ENCODE results near the gene FEM1B.

Gene FEM1B

GRCh38 chr15:68330416-68330815, 52.9 kb downstream of the FEM1B start:
- Mint-ChIP-seq H3K36me3 (ENCODE audit: low read depth) (no peaks in the 10 kb centered on the region), H3K27ac (no peak overlapping the region), H3K9me3 (no peaks in the 10 kb centered on the region), H3K4me1 (peaks cover 29% of the 10 kb centered on the region), H3K4me3 (no peak overlapping the region), H3K27me3 (peaks cover 9% of the 10 kb centered on the region)
- no peak for DNase-seq
- no peak for ATAC-seq

DNA sequence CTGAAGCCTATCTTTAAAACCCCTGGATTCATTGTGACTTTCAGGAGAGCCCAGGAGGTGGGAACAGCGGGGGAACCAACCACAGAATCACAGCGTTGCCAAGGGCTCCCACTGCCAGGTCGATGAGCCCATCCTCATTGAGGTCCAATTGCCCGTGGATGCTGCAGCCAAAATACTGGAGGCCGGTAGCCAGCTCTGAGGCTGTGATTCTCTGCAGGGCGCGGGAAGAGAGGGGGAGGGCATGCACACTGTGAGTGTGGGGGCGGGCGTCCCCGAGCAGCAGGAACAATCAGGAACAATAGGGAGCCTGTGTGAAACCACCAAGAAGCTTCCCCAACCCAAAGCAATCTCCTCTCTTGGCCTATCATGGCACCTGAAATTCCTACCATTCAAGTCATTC, 53.4 kb downstream of the FEM1B start:
- peaks cover 9% of the 10 kb centered on the region for H3K27me3 Mint-ChIP-seq
- H3K4me1 Mint-ChIP-seq: peaks cover 29% of the 10 kb centered on the region
- DNase-seq (no peak), ATAC-seq (no peak)
- no peaks in the 10 kb centered on the region for H3K36me3 Mint-ChIP-seq (ENCODE audit: low read depth)
- H3K27ac Mint-ChIP-seq: no peak overlapping the region
- H3K4me3 Mint-ChIP-seq: no peak overlapping the region
- H3K9me3 Mint-ChIP-seq: no peaks in the 10 kb centered on the region

DNA sequence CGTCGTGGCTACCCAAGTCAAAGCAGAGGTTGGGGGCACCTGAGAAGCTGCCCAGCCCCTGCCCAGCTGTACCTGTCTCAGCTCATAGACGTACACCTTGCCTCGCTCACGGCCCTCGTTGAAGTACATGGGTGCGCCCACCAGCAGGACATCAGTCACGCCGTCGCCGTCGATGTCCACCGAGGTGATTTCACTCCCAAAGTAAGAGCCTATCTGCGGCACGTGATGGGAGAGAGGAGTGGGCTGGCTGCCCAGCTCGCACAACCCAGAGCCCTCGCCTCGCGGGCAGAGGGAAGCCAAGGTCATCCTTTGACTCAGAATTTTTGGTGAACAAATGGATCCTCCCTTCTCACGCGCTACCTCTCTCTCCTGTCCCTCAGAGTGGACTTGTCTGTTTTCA, 54.7 kb downstream of the FEM1B start:
- Mint-ChIP-seq H3K4me3 (no peak overlapping the region), H3K36me3 (ENCODE audit: low read depth) (no peaks in the 10 kb centered on the region), H3K27ac (no peak overlapping the region), H3K4me1 (peaks cover 19% of the 10 kb centered on the region), H3K27me3 (peaks cover 7% of the 10 kb centered on the region), H3K9me3 (no peaks in the 10 kb centered on the region)
- ATAC-seq (no peak), DNase-seq (no peak)

DNA sequence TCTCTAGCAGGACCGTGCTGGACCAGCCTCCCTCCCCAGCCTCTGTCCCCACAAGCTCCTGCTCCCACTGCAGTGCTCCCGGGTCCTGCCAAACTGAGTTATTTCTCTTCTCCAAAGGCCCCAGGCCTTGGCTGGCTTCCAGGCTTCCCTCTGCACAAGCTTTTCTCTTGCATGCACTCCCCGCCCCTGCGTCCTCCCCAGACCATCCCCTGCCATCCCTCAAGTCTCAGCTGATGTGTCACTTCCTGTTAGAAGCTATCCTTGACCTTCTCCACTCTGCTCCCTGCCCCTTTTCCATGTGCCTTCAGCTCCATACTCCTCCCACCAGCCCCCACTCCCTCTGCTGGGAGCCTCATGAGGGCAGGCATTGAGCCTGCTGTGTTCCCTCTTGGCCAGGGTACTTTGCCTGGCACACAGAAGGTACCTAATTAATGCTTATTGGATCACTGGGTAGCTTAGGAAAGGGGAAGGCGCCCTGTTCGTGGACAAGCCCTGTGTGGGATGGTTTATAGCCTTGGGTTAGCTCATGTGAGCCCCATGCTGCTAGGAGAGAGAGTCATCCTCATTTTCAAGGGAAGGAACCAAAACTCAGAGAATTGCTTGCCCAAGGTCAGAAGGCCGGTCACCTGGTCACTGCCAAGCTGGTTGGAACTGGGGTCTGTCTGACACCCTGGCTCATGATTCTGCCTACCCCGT, 56.4 kb downstream of the FEM1B start:
- Mint-ChIP-seq H3K27me3 (peaks cover 7% of the 10 kb centered on the region), H3K36me3 (ENCODE audit: low read depth) (no peaks in the 10 kb centered on the region), H3K27ac (no peak overlapping the region), H3K4me3 (no peak overlapping the region), H3K9me3 (no peaks in the 10 kb centered on the region), H3K4me1 (peaks cover 5% of the 10 kb centered on the region)
- ATAC-seq (no peak), DNase-seq (no peak)

GRCh38 chr15:68334661-68335124, 57.1 kb downstream of the FEM1B start:
- ATAC-seq: no peak
- Mint-ChIP-seq H3K4me3 (no peak overlapping the region), H3K4me1 (peaks cover 4% of the 10 kb centered on the region), H3K36me3 (ENCODE audit: low read depth) (no peaks in the 10 kb centered on the region), H3K9me3 (no peaks in the 10 kb centered on the region), H3K27me3 (peaks cover 7% of the 10 kb centered on the region), H3K27ac (no peak overlapping the region)
- DNase-seq: no peak

DNA sequence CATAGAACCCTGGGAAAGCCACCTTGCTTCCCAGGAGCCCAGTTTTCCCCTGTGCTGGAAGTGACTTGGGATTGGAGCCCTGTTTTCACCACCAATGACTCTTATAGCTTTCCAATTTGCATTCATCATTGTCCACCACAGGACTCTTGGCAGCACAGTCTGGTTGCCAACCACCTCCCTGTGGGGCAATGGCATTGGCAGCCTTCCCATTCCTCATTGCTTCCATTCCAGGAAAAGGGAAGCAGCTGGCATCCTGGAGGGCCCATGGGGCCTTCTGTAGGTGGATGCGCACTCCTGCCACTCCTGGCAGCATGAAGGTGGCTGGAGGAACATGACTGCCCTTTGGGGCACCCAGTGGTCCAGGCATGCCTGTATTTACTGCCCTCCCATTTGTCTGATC, 57.7 kb downstream of the FEM1B start:
- Mint-ChIP-seq H3K4me1 (peaks cover 4% of the 10 kb centered on the region), H3K9me3 (no peaks in the 10 kb centered on the region), H3K27me3 (peaks cover 7% of the 10 kb centered on the region), H3K27ac (no peak overlapping the region), H3K4me3 (no peak overlapping the region), H3K36me3 (ENCODE audit: low read depth) (no peaks in the 10 kb centered on the region)
- DNase-seq: no peak
- ATAC-seq: no peak

DNA sequence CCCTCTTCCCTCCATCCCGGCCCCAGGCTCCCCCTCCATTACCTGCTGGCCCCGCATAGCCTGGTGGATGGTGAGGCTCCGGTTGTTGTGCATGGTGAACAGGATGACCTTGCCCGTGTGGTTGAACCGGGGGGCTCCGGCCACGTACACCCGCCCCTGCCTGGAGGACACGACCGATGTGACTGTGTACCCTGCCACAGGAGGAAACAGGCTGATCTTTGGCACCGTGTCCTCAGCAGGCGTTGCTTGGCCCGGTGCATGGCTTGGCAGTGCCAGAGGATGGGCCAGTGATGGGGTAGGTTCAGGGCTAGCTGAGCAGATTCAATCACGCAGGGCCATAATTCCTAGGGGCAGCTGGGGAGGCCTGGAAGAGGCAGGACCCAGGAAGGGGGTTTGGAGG, 58.1 kb downstream of the FEM1B start:
- ATAC-seq (no peak), DNase-seq (no peak)
- Mint-ChIP-seq H3K27ac (no peak overlapping the region), H3K9me3 (no peaks in the 10 kb centered on the region), H3K4me1 (peaks cover 4% of the 10 kb centered on the region), H3K4me3 (no peak overlapping the region), H3K27me3 (peaks cover 7% of the 10 kb centered on the region), H3K36me3 (ENCODE audit: low read depth) (no peaks in the 10 kb centered on the region)

- Mint-ChIP-seq H3K4me1 (peaks cover 4% of the 10 kb centered on the region), H3K27ac (no peak overlapping the region), H3K9me3 (no peaks in the 10 kb centered on the region), H3K4me3 (no peak overlapping the region), H3K36me3 (ENCODE audit: low read depth) (no peaks in the 10 kb centered on the region), H3K27me3 (peaks cover 3% of the 10 kb centered on the region)
- DNase-seq: no peak
- no peak for ATAC-seq
Observed at GRCh38 chr15:68336516-68336915, 59.0 kb downstream of the FEM1B start.

DNA sequence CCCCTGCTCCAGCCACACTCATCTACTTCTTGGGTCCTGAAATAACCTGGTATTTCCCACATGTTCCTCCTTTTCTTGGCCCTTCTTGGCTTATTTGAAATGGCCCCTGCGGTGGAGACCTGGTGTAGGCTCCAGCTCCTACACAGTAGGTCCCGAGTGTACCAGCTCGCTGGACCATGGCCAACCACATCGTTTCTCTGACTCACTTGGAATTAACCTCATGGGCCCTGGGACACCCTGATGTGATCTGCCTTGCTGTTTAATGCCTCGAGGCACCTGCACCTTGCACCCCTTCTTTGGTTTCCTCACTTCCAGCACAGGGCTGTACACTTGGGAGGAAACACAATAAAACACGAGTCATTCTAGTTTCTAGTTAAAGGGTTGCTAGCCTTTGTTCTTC, 60.3 kb downstream of the FEM1B start:
- H3K4me1 Mint-ChIP-seq: peaks cover 4% of the 10 kb centered on the region

GRCh38 chr15:68339481-68339880, 61.9 kb downstream of the FEM1B start:
- H3K4me1 Mint-ChIP-seq: no peaks in the 10 kb centered on the region
- no peak overlapping the region for H3K27ac Mint-ChIP-seq
- H3K36me3 Mint-ChIP-seq (ENCODE audit: low read depth): no peaks in the 10 kb centered on the region
- no peak for ATAC-seq
- no peaks in the 10 kb centered on the region for H3K27me3 Mint-ChIP-seq
- H3K9me3 Mint-ChIP-seq: no peaks in the 10 kb centered on the region
- DNase-seq: no peak
- H3K4me3 Mint-ChIP-seq: no peak overlapping the region

More for the DNA sequence above, 60.3 kb downstream of the FEM1B start:
- ATAC-seq (no peak), DNase-seq (no peak)
- Mint-ChIP-seq H3K4me3 (no peak overlapping the region), H3K36me3 (ENCODE audit: low read depth) (no peaks in the 10 kb centered on the region), H3K27ac (no peak overlapping the region), H3K9me3 (no peaks in the 10 kb centered on the region), H3K27me3 (peaks cover 2% of the 10 kb centered on the region)

DNA sequence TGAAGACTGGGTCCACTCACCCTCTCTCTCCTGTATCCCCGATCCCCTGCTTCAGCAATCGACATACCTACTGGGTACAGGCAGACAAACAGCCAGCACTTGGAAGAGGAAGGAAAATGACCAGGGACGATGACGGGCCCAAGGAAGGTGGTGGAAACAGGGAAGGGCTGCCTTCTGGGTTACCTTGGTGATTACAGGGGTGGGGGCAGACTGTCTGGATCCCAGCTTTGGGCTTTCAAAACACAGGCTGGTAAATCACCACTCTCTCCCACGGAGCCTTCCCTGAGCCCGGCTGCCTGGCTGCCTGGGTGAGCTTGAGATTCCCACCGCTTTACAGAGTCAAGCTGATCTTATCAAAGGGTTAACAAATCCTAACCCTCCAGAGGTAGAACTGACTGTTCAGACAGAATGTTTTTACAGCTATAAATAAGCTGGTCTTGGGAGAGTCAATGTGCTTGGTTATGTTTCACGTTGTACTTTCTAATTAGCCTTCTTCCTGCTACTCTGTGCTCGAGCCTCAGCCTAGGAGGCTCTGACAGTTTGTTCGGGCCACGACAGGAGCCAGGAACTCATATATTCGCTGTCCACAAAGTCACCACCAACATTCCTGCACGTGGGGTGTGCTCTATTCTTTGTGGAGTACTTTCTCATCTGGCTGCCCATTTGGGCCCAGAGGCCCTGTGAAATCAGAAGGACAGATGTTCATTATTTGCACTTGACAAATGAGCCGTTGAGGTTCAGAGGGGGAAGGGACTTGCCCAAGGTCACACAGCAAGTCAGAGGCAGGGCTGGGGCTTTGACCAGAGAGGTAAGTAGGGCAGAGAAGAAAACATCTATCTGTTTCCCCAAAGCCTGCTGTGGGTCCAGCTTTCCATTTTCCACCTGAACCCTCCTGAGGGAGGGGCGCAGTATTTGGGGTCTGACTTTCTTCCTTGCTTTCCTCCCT, 63.5 kb downstream of the FEM1B start:
- Mint-ChIP-seq H3K9me3 (no peaks in the 10 kb centered on the region), H3K4me1 (no peaks in the 10 kb centered on the region), H3K36me3 (ENCODE audit: low read depth) (no peaks in the 10 kb centered on the region), H3K27ac (no peak overlapping the region), H3K4me3 (no peak overlapping the region), H3K27me3 (no peaks in the 10 kb centered on the region)
- ATAC-seq: no peak
- DNase-seq: no peak

DNA sequence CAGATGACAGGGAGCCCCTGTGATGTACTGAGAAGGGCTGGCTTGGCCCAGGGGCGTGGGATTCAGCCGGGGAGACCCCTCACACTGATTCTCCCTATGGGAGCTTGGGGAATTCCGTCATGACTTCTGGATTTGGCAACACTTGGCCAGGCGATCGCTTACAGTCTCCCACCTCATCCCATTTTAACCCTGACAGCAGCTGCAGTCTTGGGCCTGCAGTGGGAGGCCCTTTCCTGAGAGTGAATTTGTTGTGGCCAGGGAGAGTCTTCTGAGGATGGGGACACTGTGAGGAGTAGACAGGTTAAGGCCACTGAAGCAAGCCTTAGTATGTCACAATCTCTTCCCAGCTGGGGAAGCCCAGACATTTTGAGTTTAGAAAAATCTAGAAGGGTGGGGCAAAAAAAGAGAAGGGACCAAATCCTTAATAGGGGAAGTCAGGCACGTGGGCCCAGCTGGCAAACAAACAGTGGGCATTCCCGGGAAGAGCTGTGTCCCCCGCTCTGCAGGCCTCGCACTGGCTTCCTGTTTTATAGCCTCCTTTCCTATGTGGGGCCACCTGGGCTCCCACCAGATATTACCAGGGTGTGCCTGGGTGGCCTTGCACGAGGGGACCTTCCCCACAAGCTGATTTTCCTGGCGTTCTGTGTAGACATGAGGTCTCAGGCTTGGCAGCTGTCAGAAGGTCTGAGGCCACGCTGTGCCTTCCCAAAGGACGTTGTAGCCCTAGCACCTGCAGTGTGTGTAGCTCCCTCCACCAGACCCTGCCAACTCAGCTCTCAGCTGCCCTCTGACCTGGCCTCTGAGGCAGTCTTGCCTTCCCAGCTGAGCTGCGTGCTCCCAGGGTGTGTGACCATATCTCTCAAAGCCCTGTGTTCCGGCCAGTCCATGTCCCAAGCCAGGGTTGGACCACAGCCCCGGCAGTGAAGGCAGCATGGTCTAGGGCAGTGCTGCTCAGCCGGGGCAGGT, 64.5 kb downstream of the FEM1B start:
- Mint-ChIP-seq H3K9me3 (no peaks in the 10 kb centered on the region), H3K4me1 (no peaks in the 10 kb centered on the region), H3K36me3 (ENCODE audit: low read depth) (no peaks in the 10 kb centered on the region), H3K27ac (no peak overlapping the region), H3K27me3 (no peaks in the 10 kb centered on the region), H3K4me3 (no peak overlapping the region)
- no peak for DNase-seq
- ATAC-seq: no peak

DNA sequence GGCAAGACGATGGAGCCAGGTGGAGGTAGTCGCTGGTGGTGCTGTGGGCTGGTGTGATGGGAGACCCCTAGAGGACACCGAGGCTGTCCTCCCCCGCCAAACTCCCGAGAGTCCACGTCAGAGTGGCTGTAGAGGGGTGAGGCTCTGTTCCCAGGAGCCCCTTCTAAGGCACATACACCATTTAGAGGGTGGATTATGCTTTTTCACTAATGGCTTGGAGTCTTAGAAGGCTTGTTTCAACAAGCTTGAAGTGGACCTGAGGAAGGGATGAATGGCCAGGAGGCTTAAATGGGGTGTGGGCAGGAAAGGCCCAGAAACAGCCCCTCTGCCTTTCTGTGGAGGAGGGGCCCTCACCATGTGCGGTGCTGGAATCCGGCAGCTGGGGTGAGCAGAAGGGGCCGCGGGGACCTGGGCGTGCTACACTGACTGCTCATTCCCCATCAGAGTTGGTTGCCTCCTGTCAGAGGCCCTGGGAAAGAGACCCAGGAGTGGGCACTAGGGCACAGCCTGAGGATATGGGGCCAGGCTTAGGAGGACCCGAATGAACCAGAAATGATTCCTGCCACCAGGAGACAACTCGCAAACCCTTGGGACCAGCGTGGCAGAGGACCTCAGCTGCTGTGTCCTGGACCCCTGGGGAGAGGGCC, 66.2 kb downstream of the FEM1B start:
- ATAC-seq (no peak), DNase-seq (no peak)
- Mint-ChIP-seq H3K4me3 (no peak overlapping the region), H3K36me3 (ENCODE audit: low read depth) (no peaks in the 10 kb centered on the region), H3K27me3 (no peaks in the 10 kb centered on the region), H3K9me3 (no peaks in the 10 kb centered on the region), H3K4me1 (peaks cover 4% of the 10 kb centered on the region), H3K27ac (no peak overlapping the region)

DNA sequence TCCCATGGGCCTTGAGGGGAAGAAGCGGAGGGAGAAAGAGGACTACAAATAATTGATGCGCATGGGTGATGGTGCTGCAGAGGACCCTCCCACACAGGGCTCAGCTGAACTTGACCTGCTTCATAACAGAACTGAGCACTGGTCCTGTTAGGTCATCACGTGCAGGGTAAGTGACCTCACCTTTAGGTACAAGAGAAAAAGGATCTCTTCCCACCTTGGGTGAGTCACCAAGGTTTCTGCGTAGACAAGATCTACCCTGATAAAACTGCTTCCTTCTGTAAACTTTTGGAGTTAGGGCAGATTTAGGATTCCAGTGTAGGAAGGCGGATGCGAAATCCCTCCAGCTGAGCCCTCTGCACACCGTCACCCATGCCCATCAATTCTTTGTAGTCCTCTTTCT, 67.1 kb downstream of the FEM1B start:
- H3K9me3 Mint-ChIP-seq: no peaks in the 10 kb centered on the region
- H3K4me3 Mint-ChIP-seq: no peak overlapping the region
- no peaks in the 10 kb centered on the region for H3K27me3 Mint-ChIP-seq
- peaks cover 4% of the 10 kb centered on the region for H3K4me1 Mint-ChIP-seq
- no peak overlapping the region for H3K27ac Mint-ChIP-seq
- no peak for DNase-seq
- H3K36me3 Mint-ChIP-seq (ENCODE audit: low read depth): no peaks in the 10 kb centered on the region
- peak; percentile 28 for ATAC-seq

All from activated naive CD8-positive, alpha-beta T cell treated with anti-CD3 and anti-CD28 coated beads, Interleukin-2, amount 50 U/mL, for 24 hours (primary cell).